ENCODE measurements around the gene CNOT6. TPM values are rescaled to one million over a fixed set of nuclear protein-coding genes. Genes with fewer than 3 reads are reported as not detected.
A peak's percentile ranks its signal among the peaks of the same experiment; 100 is the strongest.

Gene CNOT6
- total and polyA plus RNA-seq, 4 donors = 8.7 to 51.1 (median 14.8) TPM

DNA sequence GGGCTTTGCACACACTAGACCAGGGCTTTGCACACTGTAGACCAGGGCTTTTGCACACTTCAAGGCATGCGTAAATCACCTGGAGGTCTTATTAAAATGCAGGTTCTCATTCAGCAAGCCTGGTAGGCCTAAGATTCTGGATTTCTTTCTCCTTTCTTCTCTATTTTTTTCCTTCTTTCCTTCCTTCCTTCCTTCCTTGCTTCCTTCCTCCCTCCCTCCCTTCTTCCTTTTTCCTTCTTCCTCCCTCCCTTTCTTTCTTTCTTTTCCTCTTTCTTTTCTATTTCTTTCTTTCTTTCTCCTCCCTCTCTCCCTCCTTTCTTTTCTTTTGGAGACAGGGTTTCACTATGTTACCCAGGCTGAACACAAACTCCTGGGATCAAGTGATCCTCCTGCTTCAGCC, 24.3 kb upstream of the CNOT6 start:
- no peak overlapping the region for H3K27ac ChIP-seq (ENCODE audit: low read depth in 1 of 2, low read length in 1 of 2)
- 93 to 100% methylated on average over 1 of the region's 1 CpG for WGBS, 2 donors
- no peak overlapping the region for H3K9ac ChIP-seq (ENCODE audit: insufficient read depth in 1 of 2, low read length in 2 of 2)
- TF ChIP-seq, protein P1, sequence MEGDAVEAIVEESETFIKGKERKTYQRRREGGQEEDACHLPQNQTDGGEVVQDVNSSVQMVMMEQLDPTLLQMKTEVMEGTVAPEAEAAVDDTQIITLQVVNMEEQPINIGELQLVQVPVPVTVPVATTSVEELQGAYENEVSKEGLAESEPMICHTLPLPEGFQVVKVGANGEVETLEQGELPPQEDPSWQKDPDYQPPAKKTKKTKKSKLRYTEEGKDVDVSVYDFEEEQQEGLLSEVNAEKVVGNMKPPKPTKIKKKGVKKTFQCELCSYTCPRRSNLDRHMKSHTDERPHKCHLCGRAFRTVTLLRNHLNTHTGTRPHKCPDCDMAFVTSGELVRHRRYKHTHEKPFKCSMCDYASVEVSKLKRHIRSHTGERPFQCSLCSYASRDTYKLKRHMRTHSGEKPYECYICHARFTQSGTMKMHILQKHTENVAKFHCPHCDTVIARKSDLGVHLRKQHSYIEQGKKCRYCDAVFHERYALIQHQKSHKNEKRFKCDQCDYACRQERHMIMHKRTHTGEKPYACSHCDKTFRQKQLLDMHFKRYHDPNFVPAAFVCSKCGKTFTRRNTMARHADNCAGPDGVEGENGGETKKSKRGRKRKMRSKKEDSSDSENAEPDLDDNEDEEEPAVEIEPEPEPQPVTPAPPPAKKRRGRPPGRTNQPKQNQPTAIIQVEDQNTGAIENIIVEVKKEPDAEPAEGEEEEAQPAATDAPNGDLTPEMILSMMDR (IDR thresholded peaks at IDR 0.05; ENCODE audit: control extremely low read depth, extremely low read depth) = no peak
- DNase-seq = no peak
- no peaks in the 10 kb centered on the region for H3K27me3 ChIP-seq (ENCODE audit: control insufficient read depth in 3 of 3, insufficient read depth in 3 of 3, low read length in 2 of 3)
- H3K4me1 ChIP-seq (ENCODE audit: control insufficient read depth in 5 of 5, insufficient read depth in 5 of 5, low read length in 5 of 5) = peaks cover 0 to 11% (median 0%) of the 10 kb centered on the region in 5 donors
- ATAC-seq (ENCODE audit: insufficient read depth, low FRiP score) = no peak
- no peaks in the 10 kb centered on the region for H3K36me3 ChIP-seq (ENCODE audit: control insufficient read depth in 4 of 4, insufficient read depth in 4 of 4, low read length in 4 of 4)
- H3K9me3 ChIP-seq (ENCODE audit: control insufficient read depth in 4 of 4, insufficient read depth in 3 of 4, low read length in 3 of 4) = no peaks in the 10 kb centered on the region
- H3K4me3 ChIP-seq = no peak overlapping the region

DNA sequence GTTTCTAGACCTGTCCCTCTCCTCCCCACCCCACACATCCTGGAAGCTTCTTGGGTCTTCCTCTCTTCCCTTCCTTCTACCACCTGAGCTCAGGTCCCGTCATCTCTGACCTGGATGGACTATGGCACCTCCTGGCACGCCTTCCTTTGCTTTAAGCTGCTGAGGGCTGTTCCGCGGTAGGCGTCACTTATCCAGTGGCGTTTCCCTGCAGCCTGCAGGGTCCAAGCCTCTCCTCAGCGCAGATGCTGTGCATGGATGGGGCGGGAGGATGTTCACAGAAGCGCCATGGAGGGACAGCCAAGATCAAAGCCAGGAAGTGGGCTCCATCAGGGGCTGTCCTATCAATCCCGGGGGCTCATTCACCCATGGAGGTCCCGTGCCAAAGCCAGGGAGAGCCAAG, 23.8 kb upstream of the CNOT6 start:
- WGBS, 2 donors = 73 to 79% methylated on average over 11 of the region's 11 CpGs
- ATAC-seq (ENCODE audit: insufficient read depth, low FRiP score) (no peak), DNase-seq (no peak)
- Histone ChIP-seq H3K36me3 (ENCODE audit: control insufficient read depth in 4 of 4, insufficient read depth in 4 of 4, low read length in 4 of 4) (no peaks in the 10 kb centered on the region), H3K9ac (ENCODE audit: insufficient read depth in 1 of 2, low read length in 2 of 2) (no peak overlapping the region), H3K9me3 (ENCODE audit: control insufficient read depth in 4 of 4, insufficient read depth in 3 of 4, low read length in 3 of 4) (no peaks in the 10 kb centered on the region), H3K4me3 (no peak overlapping the region), H3K27me3 (ENCODE audit: control insufficient read depth in 3 of 3, insufficient read depth in 3 of 3, low read length in 2 of 3) (no peaks in the 10 kb centered on the region), H3K4me1 (ENCODE audit: control insufficient read depth in 5 of 5, insufficient read depth in 5 of 5, low read length in 5 of 5) (peaks cover 0 to 11% (median 0%) of the 10 kb centered on the region in 5 donors), H3K27ac (ENCODE audit: low read depth in 1 of 2, low read length in 1 of 2) (no peak overlapping the region)
- TF ChIP-seq, protein P1 (IDR thresholded peaks at IDR 0.05; ENCODE audit: control extremely low read depth, extremely low read depth) = no peak

DNA sequence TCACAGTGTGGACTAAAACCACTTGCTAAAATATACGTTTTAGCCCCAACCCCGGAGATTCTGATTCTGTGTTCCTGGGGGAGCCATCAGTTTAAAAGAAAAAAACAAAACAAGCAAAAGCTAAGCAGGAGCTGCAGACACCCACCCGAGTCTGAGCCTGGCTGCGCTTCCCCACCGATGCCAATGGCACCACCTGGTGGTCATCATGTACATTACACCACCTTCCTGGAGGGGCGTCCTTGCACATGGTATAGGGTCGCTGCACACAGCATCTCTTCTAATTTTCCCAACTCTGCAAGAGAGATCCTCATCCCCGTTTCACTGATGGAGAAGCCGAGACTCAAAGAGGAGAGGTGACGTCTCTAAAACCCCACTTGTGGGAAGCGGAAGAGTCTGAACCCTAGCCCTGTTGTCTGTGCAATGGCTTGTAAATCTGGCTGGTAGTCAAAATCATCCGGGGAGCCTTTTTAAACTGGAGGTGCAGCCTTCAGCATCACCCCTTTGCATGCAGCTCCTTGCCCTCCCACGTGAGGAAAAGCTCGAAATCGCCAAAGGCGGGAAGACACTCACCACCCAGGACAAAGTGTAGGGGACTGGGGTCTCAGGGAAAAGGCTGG, 23.1 kb upstream of the CNOT6 start:
- Histone ChIP-seq H3K9me3 (ENCODE audit: control insufficient read depth in 4 of 4, insufficient read depth in 3 of 4, low read length in 3 of 4) (no peaks in the 10 kb centered on the region), H3K27me3 (ENCODE audit: control insufficient read depth in 3 of 3, insufficient read depth in 3 of 3, low read length in 2 of 3) (no peaks in the 10 kb centered on the region), H3K4me1 (ENCODE audit: control insufficient read depth in 5 of 5, insufficient read depth in 5 of 5, low read length in 5 of 5) (peaks cover 0 to 11% (median 0%) of the 10 kb centered on the region in 5 donors), H3K27ac (ENCODE audit: low read depth in 1 of 2, low read length in 1 of 2) (no peak overlapping the region), H3K36me3 (ENCODE audit: control insufficient read depth in 4 of 4, insufficient read depth in 4 of 4, low read length in 4 of 4) (no peaks in the 10 kb centered on the region), H3K4me3 (no peak overlapping the region), H3K9ac (ENCODE audit: insufficient read depth in 1 of 2, low read length in 2 of 2) (no peak overlapping the region)
- no peak for ATAC-seq (ENCODE audit: insufficient read depth, low FRiP score)
- DNase-seq = peak; percentile 70 to 80 (median 74)
- TF ChIP-seq, protein P1 (IDR thresholded peaks at IDR 0.05; ENCODE audit: control extremely low read depth, extremely low read depth) = peak; percentile 71
- 31 to 34% methylated on average over 16 of the region's 16 CpGs for WGBS, 2 donors

DNA sequence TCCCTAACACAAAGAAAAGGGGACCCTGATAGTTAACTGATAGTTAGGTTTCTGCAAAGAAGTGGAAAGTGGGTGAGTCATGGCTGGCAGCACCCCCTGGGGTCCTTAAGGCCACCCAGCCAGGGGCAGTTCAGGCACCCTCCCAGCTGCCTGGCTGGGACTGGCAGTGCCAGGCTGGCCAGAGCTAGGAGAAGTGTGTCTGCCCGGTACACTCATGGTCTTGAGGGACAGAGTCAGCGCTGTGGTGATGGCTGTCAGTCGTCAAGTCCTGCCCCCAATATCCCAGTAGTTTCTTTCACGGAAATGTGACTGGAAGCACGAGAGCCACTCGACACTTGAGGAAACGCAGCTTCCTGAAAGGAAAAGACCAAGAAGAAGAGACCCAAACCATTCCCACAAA, 22.3 kb upstream of the CNOT6 start:
- 57 to 66% methylated on average over 7 of the region's 7 CpGs for WGBS, 2 donors
- H3K36me3 ChIP-seq (ENCODE audit: control insufficient read depth in 4 of 4, insufficient read depth in 4 of 4, low read length in 4 of 4) = no peaks in the 10 kb centered on the region
- DNase-seq = no peak
- no peak for ATAC-seq (ENCODE audit: insufficient read depth, low FRiP score)
- no peak overlapping the region for H3K9ac ChIP-seq (ENCODE audit: insufficient read depth in 1 of 2, low read length in 2 of 2)
- H3K4me3 ChIP-seq = no peak overlapping the region
- no peaks in the 10 kb centered on the region for H3K27me3 ChIP-seq (ENCODE audit: control insufficient read depth in 3 of 3, insufficient read depth in 3 of 3, low read length in 2 of 3)
- H3K4me1 ChIP-seq (ENCODE audit: control insufficient read depth in 5 of 5, insufficient read depth in 5 of 5, low read length in 5 of 5) = peaks cover 0 to 7% (median 0%) of the 10 kb centered on the region in 5 donors
- no peaks in the 10 kb centered on the region for H3K9me3 ChIP-seq (ENCODE audit: control insufficient read depth in 4 of 4, insufficient read depth in 3 of 4, low read length in 3 of 4)
- TF ChIP-seq, protein P1 (IDR thresholded peaks at IDR 0.05; ENCODE audit: control extremely low read depth, extremely low read depth) = no peak
- no peak overlapping the region for H3K27ac ChIP-seq (ENCODE audit: low read depth in 1 of 2, low read length in 1 of 2)

Data from lung (tissue), 12 donors.